Measurements from ENCODE around the gene CCDC24. TPM values are rescaled to one million over a fixed set of nuclear protein-coding genes. Genes with fewer than 3 reads are reported as not detected.
A peak's percentile ranks its signal among the peaks of the same experiment; 100 is the strongest.

Gene CCDC24
- 1 to 10 TPM; 3.0 to 7.3 (median 4.7) TPM for total RNA-seq

GRCh38 chr1:43991476-43992231 lies at the start of gene CCDC24:
Gene CCDC24, plus strand, starts transcription at chr1:43991599. Its CDS starts 280 bp downstream, at chr1:43991879.
- Histone ChIP-seq H3K27me3 (no peaks in the 10 kb centered on the region), H3K36me3 (peaks cover 0 to 1% (median 0%) of the 10 kb centered on the region in 3 donors), H3K4me1 (peaks cover 12 to 44% (median 20%) of the 10 kb centered on the region in 3 donors), H3K4me3 (peak within 1 kb of the TSS; percentile 48 to 78 (median 64)), H3K9me3 (no peaks in the 10 kb centered on the region), H3K27ac (peak within 1 kb of the TSS; percentile 76 to 88 (median 84))
- TF ChIP-seq CTCF (IDR thresholded peaks at IDR 0.05), result no peak
- TF ChIP-seq POLR2A (IDR thresholded peaks at IDR 0.05), result no peak
- WGBS, 2 donors, result 0 to 2% methylated on average over 8 to 15 of the region's 66 CpGs
- no peak for DNase-seq
- intact Hi-C loops (cut with DNase I), result no loop called here

- Histone ChIP-seq H3K36me3 (peaks cover 0 to 3% (median 0%) of the 10 kb centered on the region in 3 donors), H3K27me3 (no peaks in the 10 kb centered on the region), H3K27ac (no peak overlapping the region), H3K4me1 (peaks cover 13 to 39% (median 16%) of the 10 kb centered on the region in 3 donors), H3K4me3 (no peak overlapping the region), H3K9me3 (no peaks in the 10 kb centered on the region)
- WGBS, 2 donors, result 88 to 89% methylated on average over 2 to 3 of the region's 3 CpGs
- intact Hi-C loops (cut with DNase I), result loop anchor here (10.0 kb wide), 1 partner anchor 92 kb away; the partner anchor contains the start of gene SLC6A9
- no peak for DNase-seq
- TF ChIP-seq CTCF (IDR thresholded peaks at IDR 0.05) (no peak), POLR2A (IDR thresholded peaks at IDR 0.05) (no peak)
Observed at GRCh38 chr1:43942411-43942810, 49.0 kb upstream of the CCDC24 start.

DNA sequence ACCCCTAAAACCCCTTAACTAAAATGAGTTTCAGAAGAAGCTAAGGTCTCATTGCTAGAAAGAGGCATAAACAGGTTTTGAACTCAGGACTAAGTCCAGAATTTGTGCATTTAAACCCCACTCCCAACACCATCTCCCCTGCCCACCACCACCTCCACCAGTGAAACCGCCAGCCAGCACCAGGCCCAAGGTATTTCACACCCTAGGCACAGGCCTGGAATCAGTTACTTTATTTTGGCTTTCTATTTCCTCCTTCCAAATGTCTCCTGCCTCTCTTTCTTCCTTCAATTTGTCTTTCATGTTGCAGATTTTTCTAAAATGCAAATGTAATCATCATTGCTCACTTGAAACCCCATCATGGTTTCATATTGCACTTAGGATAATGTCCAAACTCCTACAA lies 46.5 kb upstream of the CCDC24 start:
- Histone ChIP-seq H3K4me1 (peaks cover 27 to 46% (median 30%) of the 10 kb centered on the region in 3 donors), H3K9me3 (no peaks in the 10 kb centered on the region), H3K36me3 (peaks cover 0 to 8% (median 0%) of the 10 kb centered on the region in 3 donors), H3K27ac (no peak overlapping the region), H3K4me3 (no peak overlapping the region), H3K27me3 (no peaks in the 10 kb centered on the region)
- WGBS, 2 donors, result 85 to 100% methylated on average over 1 of the region's 1 CpG
- TF ChIP-seq CTCF (IDR thresholded peaks at IDR 0.05) (no peak), POLR2A (IDR thresholded peaks at IDR 0.05) (no peak)
- intact Hi-C loops (cut with DNase I), result loop anchor here (10.0 kb wide), 1 partner anchor 90 kb away; the partner anchor contains the start of gene SLC6A9
- DNase-seq, result no peak

- intact Hi-C loops (cut with DNase I), result loop anchor here (10.0 kb wide), 1 partner anchor 89 kb away; the partner anchor contains the start of gene SLC6A9
- no peaks in the 10 kb centered on the region for H3K9me3 ChIP-seq
- H3K27ac ChIP-seq, result peak overlapping the region; percentile 95 to 98 (median 98)
- H3K27me3 ChIP-seq, result no peaks in the 10 kb centered on the region
- WGBS, 2 donors, result 0 to 3% methylated on average over 3 of the region's 3 CpGs
- peak overlapping the region; percentile 69 to 89 (median 79) for H3K4me3 ChIP-seq
- peaks cover 0 to 17% (median 4%) of the 10 kb centered on the region in 3 donors for H3K36me3 ChIP-seq
- peaks cover 27 to 46% (median 30%) of the 10 kb centered on the region in 3 donors for H3K4me1 ChIP-seq
- no peak for TF ChIP-seq POLR2A (IDR thresholded peaks at IDR 0.05)
- TF ChIP-seq CTCF (IDR thresholded peaks at IDR 0.05), result no peak
- DNase-seq, result no peak
Observed at GRCh38 chr1:43945674-43946235, 45.6 kb upstream of the CCDC24 start.
